A549 (cell line): ENCODE data around the gene IL17REL. TPM values are rescaled to one million over a fixed set of nuclear protein-coding genes. Genes with fewer than 3 reads are reported as not detected.
A peak's percentile ranks its signal among the peaks of the same experiment; 100 is the strongest.

Experiments
- ATAC-seq, 2 experiments: fragments of 200-7000 bp in 1 of 2; fragments of >200 bp in 1 of 2; cut with Nextera tagmentation in 1 of 2; cut with Tn5 transposase in 1 of 2; 3 replicates each; pipeline versions ENCODE4 v1.8.0 to v1.9.1; 2018 to 2020; ENCODE audit warnings: mild to moderate bottlenecking in 1 of 2, moderate library complexity in 1 of 2
- CTCF ChIA-PET: fragments of 300-600 bp; sonication (Branson Sonifier 250); formaldehyde crosslinking; extraction: SDS; loops from one replicate; lab custom pipeline; 2021; ENCODE audit warnings: antibody characterized with exemption, inconsistent platforms; lab: Yijun Ruan, JAX
- POLR2A ChIA-PET: fragments of 350-600 bp; formaldehyde crosslinking; extraction: SDS; loops from one replicate; lab custom pipeline; 2021; ENCODE audit warnings: antibody characterized with exemption, inconsistent platforms; lab: Yijun Ruan, JAX
- DNase-seq, 2 experiments: peaks; one replicate each; pipeline versions ENCODE4 v3.0.0 to v3.0.0-alpha.2; 2011 to 2016; ENCODE audit warnings: low read depth in 1 of 2, low spot score in 1 of 2
- FAIRE-seq: peaks from 2 replicates; lab custom pipeline; 2011; peaks lifted over from hg19 to GRCh38; lab: Jason Lieb, UNC
- H3K27ac ChIP-seq, 2 experiments: fragments of >200 bp; sonication (Bioruptor Twin); formaldehyde crosslinking; 3 replicates each; pipeline ENCODE4 v1.5.1; 2016 to 2017
- H3K4me1 ChIP-seq: fragments of >200 bp; sonication (Bioruptor Twin); formaldehyde crosslinking; 3 replicates; pipeline ENCODE4 v1.6.1; 2016
- H3K4me2 ChIP-seq: fragments of >200 bp; sonication (Bioruptor Twin); formaldehyde crosslinking; 3 replicates; pipeline ENCODE4 v1.6.1; 2016
- H3K4me3 ChIP-seq: fragments of >200 bp; sonication (Bioruptor Twin); formaldehyde crosslinking; 3 replicates; pipeline ENCODE4 v1.5.1; 2016
- H3K9me3 ChIP-seq: fragments of >200 bp; sonication (Bioruptor Twin); formaldehyde crosslinking; 3 replicates; pipeline ENCODE4 v1.6.1; 2016
- CEBPB ChIP-seq, 2 experiments: fragments of >200 bp in 1 of 2; sonication (Bioruptor Twin) in 1 of 2; formaldehyde crosslinking in 1 of 2; IDR thresholded peaks; 2 replicates each; pipeline ENCODE4 v1.6.1; 2012 to 2016
- CHD2 ChIP-seq: fragments of 150-350 bp; IDR thresholded peaks from 2 replicates; pipeline ENCODE4 v1.6.1; 2014; ENCODE audit warnings: low read length; ENCODE audit not compliant: partially characterized antibody
- ESRRA ChIP-seq: fragments of 150-350 bp; IDR thresholded peaks from 2 replicates; pipeline ENCODE4 v1.6.1; 2014; ENCODE audit warnings: mild to moderate bottlenecking, low read length, borderline replicate concordance
- FOSL2 ChIP-seq, 2 experiments: fragments of 450-650 bp in 1 of 2; fragments of >200 bp in 1 of 2; sonication (Bioruptor Twin) in 1 of 2; formaldehyde crosslinking; IDR thresholded peaks; 2 replicates each; pipeline versions ENCODE4 v1.5.0 to v1.6.1; 2016 to 2020; ENCODE audit warnings: mild to moderate bottlenecking in 1 of 2, moderate library complexity in 1 of 2
- HOXA7 ChIP-seq: fragments of 250-450 bp; sonication (Bioruptor Pico); IDR thresholded peaks from 2 replicates; pipeline ENCODE4 v1.5.0; 2020; ENCODE audit warnings: mild to moderate bottlenecking, moderate library complexity
- HOXB13 ChIP-seq: fragments of 250-450 bp; sonication (Bioruptor Pico); IDR thresholded peaks from 2 replicates; pipeline ENCODE4 v1.5.0; 2020; ENCODE audit warnings: low read depth, mild to moderate bottlenecking, moderate library complexity
- KDM1A ChIP-seq: fragments of 200-600 bp; sonication (generic); IDR thresholded peaks from 2 replicates; pipeline ENCODE4 v1.6.1; 2016; ENCODE audit warnings: low read depth, mild to moderate bottlenecking
- MAFK ChIP-seq: fragments of 450-650 bp; IDR thresholded peaks from 2 replicates; pipeline ENCODE4 v1.6.1; 2014; ENCODE audit not compliant: partially characterized antibody
- MAX ChIP-seq: IDR thresholded peaks from 2 replicates; pipeline ENCODE4 v1.6.1; 2012
- NFE2L2 ChIP-seq: fragments of 150-350 bp; conservative IDR thresholded peaks from 2 replicates; pipeline ENCODE4 v1.6.1; 2014; ENCODE audit warnings: low read length
- NPAS2 ChIP-seq: fragments of 250-450 bp; sonication (Bioruptor Pico); IDR thresholded peaks from 2 replicates; pipeline ENCODE4 v1.8.0; 2022; ENCODE audit warnings: mild to moderate bottlenecking, moderate library complexity, borderline replicate concordance
- NR3C1 ChIP-seq: fragments of >200 bp; sonication (Bioruptor Twin); formaldehyde crosslinking; IDR thresholded peaks from 3 replicates; pipeline ENCODE4 v1.6.1; 2017
- PBX3 ChIP-seq: IDR thresholded peaks from 2 replicates; pipeline ENCODE4 v1.6.1; 2012
- RNF2 ChIP-seq: fragments of 200-600 bp; sonication (generic); IDR thresholded peaks from 2 replicates; pipeline ENCODE4 v1.6.1; 2016; ENCODE audit warnings: low read depth, mild to moderate bottlenecking, antibody characterized with exemption, moderate library complexity, borderline replicate concordance
- SMC3 ChIP-seq: fragments of >200 bp; sonication (Bioruptor Twin); formaldehyde crosslinking; IDR thresholded peaks from 3 replicates; pipeline ENCODE4 v1.6.1; 2018; ENCODE audit warnings: inconsistent platforms
- SREBF2 ChIP-seq: fragments of 450-650 bp; IDR thresholded peaks from 2 replicates; pipeline ENCODE4 v1.6.1; 2014; ENCODE audit warnings: mild to moderate bottlenecking, moderate library complexity
- TFCP2L1 ChIP-seq: fragments of 250-450 bp; sonication (Bioruptor Pico); IDR thresholded peaks from 2 replicates; pipeline ENCODE4 v1.5.0; 2021; ENCODE audit warnings: mild to moderate bottlenecking
- ZNF302 ChIP-seq: fragments of 250-450 bp; sonication (Bioruptor Pico); IDR thresholded peaks from 2 replicates; pipeline ENCODE4 v1.9.0; 2021; ENCODE audit warnings: inconsistent platforms, mild to moderate bottlenecking, moderate library complexity
- WGBS: methylation state at CpG from one replicate; pipeline ENCODE4 v1.1.6; 2017; ENCODE audit errors: missing lambda C conversion rate; 5-methylcytosine and 5-hydroxymethylcytosine counted together
- polyA plus RNA-seq, 4 experiments: library from polyadenylated mRNA; depleted of rRNA in 3 of 4; stranded (reverse); fragments of >200 nt; fragmentation: RNase III in 1 of 4; extraction: RNeasy Plus Mini Kit Qiagen cat#74134 plus additional on column Dnase treatment in 1 of 4; gene quantifications; 2 replicates in 3 of 4; 3 replicates in 1 of 4; pipeline ENCODE4 v1.2.3, GENCODE V29; 2011 to 2017
- TF ChIP-seq, protein P1 (sequence below): fragments of 150-350 bp; IDR thresholded peaks from 2 replicates; pipeline ENCODE4 v1.6.1; 2014; ENCODE audit warnings: low read depth, mild to moderate bottlenecking, low read length

Gene IL17REL
- polyA plus RNA-seq, 2 of the 4 experiments (the other 2 are of a cell fraction): 0.06 TPM; not detected in 1

GRCh38 chr22:50030297-50031188 lies 18.0 kb upstream of the IL17REL start (continued):
- TF ChIP-seq CEBPB (IDR thresholded peaks at IDR 0.05) (no peak), RNF2 (no peak), FOSL2 (IDR thresholded peaks at IDR 0.05) (no peak), FOSL2 (CRISPR knock-in tag; IDR thresholded peaks at IDR 0.05) (no peak), TFCP2L1 (CRISPR knock-in tag) (no peak)

DNA sequence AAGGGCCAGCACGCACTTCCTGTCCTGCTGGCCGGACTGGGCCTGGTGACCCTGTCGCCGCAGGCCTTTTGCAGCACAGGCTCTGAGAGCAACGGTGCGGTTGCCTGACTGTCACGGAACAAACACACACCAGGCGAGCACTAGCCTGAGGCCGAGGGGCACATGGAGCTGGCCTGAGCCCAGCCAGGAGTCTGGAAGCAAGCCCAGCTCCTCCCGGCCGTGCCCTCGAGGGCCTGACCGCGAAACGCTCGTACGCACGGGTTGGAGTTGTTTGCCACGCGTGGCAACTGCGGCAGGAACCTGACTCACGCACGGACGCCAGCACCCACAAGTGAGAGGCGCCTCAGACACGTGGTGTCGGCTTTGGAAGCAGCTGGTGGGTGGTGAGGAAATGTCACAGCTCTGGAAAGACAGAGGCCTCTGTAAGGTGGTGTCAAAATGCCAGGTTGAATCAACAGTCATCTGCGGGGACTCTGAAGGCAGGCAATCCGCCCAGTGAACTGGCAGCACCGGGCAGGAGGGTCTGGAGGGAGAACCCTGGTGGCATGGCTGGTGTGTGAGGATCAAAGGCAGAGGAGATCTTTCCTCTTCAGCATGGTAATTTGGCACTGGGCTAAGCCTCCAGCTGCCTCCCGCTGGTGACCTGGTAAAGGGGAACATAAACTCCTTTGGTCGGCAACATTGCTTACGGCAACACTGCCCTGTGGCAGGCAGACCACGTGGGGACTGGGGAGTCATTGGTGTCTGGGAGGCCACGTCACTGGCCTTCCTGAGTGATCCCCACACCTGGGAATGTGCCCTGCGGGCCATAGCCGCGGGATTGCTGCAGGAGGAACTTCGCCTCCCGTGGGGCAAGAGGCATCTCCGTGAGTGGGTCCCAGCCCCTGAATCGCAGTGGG lies 15.3 kb upstream of the IL17REL start:
- ChIA-PET POLR2A (no interaction called here), CTCF (interaction anchor here (0.6 to 1.5 kb wide), 5 partner anchors 14 to 275 kb away, joined by 3 to 8 read pairs (median 3); no protein-coding TSS in a partner anchor)
- WGBS: 48% methylated on average over 30 of the region's 42 CpGs
- FAIRE-seq: no peak
- peak in 1 of 2 experiments; percentile 21; a peak in 2 of 6 replicates for ATAC-seq
- no peak overlapping the region for H3K4me3 ChIP-seq
- no peak overlapping the region for H3K27ac ChIP-seq
- H3K4me2 ChIP-seq: no peak overlapping the region
- no peak for TF ChIP-seq MAFK
- TF ChIP-seq, protein P1, sequence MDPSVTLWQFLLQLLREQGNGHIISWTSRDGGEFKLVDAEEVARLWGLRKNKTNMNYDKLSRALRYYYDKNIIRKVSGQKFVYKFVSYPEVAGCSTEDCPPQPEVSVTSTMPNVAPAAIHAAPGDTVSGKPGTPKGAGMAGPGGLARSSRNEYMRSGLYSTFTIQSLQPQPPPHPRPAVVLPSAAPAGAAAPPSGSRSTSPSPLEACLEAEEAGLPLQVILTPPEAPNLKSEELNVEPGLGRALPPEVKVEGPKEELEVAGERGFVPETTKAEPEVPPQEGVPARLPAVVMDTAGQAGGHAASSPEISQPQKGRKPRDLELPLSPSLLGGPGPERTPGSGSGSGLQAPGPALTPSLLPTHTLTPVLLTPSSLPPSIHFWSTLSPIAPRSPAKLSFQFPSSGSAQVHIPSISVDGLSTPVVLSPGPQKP: no peak
- TF ChIP-seq MAX: peak; percentile 40; the same call in 1 of the 2 replicates
- no peak for TF ChIP-seq SMC3
- no peak for TF ChIP-seq ZNF302 (CRISPR knock-in tag)
- no peaks in the 10 kb centered on the region for H3K9me3 ChIP-seq
- H3K4me1 ChIP-seq: peaks cover 6% of the 10 kb centered on the region; the same call in 1 of the 3 replicates
- DNase-seq: peak; percentile 37 to 61

DNA sequence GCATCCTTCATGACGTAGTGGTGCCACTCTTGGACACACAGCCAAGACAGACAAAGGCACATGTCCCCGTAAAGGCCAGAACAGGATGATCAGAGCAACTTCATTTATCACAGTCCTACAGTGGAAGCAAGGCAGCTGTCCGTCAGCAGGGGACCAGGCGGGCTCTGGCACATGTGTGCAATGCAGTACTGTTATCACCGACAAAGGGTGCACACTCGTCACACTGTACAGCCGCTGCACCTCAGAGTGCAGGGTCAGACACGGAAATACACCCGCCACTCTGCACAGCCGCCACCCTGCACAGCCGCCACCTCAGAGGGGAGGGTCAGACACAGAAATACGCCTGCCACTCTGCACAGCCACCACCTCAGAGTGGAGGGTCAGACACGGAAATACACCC lies 13.4 kb upstream of the IL17REL start:
- no peak for FAIRE-seq
- WGBS: 80% methylated on average over 5 of the region's 13 CpGs
- DNase-seq: no peak
- ChIA-PET CTCF (no interaction called here), POLR2A (no interaction called here)
- no peak for ATAC-seq
- TF ChIP-seq ESRRA (no peak), FOSL2 (IDR thresholded peaks at IDR 0.05) (no peak), FOSL2 (CRISPR knock-in tag; IDR thresholded peaks at IDR 0.05) (no peak), PBX3 (no peak), HOXB13 (CRISPR knock-in tag) (no peak), CHD2 (no peak), NR3C1 (no peak), NFE2L2 (no peak), SREBF2 (no peak), TFCP2L1 (CRISPR knock-in tag) (no peak), NPAS2 (no peak), KDM1A (no peak), HOXA7 (CRISPR knock-in tag) (no peak)
- H3K4me2 ChIP-seq: no peak overlapping the region
- H3K4me1 ChIP-seq: peaks cover 6% of the 10 kb centered on the region; the same call in 1 of the 3 replicates
- H3K27ac ChIP-seq: no peak overlapping the region
- no peak overlapping the region for H3K4me3 ChIP-seq
- H3K9me3 ChIP-seq: no peaks in the 10 kb centered on the region
